Retina (tissue), 1 donor: ENCODE data around the gene ZNF664.

Experiments used
- DNase-seq: peaks from one replicate; pipeline ENCODE4 v3.0.0-alpha.2; 2016

Gene ZNF664

DNA sequence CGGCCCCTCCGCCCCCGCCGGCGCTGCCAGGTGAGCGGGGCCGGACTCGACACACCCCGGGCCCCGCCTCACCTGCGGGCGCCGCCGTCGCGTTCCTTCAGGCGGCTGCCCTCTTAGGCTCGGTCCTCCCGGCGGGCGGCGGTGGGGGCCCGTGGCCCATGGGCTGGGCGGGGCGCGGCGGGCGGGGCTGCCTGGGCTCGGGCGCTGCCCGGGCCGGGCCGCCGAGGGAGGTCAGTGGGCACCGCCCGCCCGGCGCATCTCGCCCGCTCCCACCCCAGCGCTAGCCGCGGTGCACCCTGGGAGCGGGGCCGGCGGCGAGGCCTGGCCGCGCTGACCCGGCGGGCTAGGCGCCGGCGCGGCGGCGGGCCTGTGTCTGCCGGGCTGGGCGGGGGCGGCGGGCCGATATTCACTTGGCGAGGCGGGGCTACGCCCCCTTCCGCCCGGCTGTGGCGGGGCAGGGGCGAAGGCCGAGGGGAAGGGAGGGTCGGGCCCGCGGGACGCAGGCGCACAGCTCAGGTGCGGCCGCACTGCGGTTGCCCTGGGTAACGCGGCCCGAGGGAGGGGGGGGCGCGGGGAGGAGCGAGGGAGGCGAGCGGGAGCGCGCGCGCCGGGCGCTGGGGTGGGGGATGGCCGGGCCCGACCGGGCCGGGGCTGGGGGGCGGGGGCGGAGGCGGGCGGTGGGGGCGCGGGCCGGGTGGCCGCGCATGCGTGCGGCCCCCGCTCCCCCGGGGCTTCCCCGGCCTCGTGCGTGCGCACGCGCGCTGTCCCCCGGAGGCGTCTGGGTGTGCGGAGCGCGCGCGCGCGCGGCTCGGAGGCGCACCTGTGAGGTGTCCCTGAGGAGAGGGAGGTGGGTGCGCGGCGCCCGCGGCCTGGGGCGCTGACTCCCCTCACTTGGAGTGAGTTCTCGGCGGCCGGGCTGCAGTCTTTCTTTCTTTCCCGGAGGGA lies at the start of gene ZNF664, which contains the start of gene CCDC92:
Gene ZNF664, plus strand, starts transcription at position 759 of the 945 bp plus-strand sequence. CDS start 38,930 bp downstream, outside the sequence.
Gene CCDC92, minus strand, starts transcription at position 375 of the 945 bp plus-strand sequence. CDS start 28,526 bp downstream, outside the sequence.
- peak; percentile 84 for DNase-seq

DNA sequence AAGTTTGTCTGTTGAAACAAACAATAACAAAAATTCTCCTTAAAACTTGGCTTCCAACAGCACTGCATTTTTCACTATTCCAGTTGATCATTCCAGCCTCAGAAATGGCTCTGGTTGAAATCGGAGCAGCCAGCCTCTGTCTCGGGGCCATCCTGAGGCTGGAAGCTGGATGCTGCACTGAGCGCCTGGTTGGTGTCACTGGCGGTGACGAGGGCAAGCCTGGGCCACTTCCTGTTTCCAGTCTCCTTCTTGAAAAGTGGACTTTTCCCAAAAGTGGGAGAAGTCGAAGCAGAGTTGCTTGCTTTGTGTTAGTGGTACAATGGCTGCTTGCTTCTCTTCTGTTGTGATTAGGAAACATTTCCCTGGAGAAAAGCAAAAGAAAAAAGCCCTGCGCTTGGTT lies 49.1 kb upstream of the ZNF664 start:
- no peak for DNase-seq

DNA sequence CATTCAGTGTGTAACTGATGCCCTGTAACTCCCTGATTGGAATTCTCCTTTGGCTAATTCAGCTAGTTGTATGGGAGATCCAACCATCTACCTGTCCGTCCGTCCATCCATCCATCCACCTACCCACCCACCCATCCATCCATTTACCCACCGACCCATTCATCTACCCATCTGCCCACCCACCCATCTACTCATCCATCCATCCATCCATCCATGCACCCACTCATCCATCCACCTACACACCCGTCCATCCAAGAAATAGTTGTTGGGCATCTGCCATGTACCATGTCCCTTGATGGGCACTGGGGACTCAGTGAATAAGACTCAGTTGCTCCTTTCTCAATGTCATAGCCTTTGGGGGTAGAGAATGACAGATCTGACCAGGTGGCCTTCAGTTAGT lies 48.5 kb upstream of the ZNF664 start:
- no peak for DNase-seq

DNA sequence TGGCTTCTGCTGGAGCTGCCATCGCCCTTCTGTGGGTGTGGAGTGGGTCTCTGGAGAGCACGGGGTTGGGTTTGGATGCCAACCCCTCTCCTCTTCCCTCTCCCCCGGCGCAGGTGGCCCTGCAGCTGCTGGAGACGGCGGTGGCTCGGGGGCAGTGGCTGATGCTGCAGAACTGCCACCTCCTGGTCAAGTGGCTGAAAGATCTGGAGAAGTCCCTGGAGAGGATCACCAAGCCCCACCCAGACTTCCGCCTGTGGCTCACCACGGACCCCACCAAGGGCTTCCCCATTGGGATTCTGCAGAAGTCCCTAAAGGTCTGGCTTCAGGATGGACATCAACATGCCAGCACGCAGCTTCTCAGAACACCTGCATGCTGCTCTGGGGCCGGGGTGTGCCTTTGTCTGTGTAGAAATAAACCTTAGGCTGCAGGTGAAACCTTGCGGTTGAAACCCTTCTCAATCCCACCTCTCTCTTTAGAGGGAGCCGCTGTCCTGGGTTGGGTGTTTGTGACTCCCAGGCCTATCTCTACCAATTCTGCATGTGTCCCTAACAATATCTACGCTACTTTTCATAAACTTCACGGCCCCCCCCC lies 44.6 kb upstream of the ZNF664 start:
- DNase-seq: no peak

DNA sequence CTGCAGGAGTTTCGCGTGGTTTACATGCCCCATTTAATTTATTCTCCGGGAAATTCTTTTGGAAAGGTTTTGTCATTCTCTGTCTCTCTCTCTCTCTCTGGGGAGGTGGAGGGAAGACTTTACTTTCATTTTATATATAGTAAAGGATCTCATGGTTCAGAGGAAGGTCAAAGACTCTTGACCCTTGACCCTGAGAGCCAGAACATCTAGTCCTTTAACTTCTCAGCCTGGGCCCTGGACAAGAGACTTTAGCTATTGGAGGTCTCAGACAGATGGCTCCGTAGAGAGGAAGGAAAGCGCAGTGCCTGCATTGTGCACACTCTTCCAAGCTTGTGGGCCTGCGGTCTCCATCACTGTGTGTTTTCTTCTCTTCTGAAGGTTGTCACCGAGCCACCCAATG lies 44.1 kb upstream of the ZNF664 start:
- no peak for DNase-seq

DNA sequence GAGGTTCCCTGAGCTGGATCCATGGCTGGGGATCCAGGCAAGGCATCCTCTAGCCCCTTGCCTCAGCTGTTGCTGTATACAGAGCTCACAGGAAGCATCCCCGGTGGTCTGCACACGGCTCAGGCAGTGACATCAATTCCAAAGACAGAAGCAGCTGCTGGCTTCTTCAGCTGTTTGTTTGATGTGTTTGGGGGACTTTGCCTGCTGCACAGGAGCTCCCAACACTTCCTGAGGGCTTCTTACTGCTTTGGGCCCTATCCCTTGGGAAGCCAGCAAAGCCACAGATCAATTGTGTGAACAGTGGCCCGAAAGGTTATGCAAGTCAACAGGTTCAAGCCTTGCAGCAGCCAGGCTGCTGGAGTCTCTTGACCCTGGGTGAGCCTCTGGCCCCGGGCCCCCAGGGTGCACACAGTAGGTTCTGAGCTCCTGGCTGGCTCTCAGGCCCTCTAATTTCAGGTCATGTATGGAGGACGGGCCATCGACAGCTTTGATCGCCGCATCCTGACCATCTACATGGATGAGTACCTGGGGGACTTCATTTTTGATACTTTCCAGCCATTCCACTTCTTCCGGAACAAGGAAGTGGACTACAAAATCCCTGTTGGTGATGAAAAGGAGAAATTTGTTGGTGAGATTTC lies 43.0 kb upstream of the ZNF664 start:
- DNase-seq: no peak

DNA sequence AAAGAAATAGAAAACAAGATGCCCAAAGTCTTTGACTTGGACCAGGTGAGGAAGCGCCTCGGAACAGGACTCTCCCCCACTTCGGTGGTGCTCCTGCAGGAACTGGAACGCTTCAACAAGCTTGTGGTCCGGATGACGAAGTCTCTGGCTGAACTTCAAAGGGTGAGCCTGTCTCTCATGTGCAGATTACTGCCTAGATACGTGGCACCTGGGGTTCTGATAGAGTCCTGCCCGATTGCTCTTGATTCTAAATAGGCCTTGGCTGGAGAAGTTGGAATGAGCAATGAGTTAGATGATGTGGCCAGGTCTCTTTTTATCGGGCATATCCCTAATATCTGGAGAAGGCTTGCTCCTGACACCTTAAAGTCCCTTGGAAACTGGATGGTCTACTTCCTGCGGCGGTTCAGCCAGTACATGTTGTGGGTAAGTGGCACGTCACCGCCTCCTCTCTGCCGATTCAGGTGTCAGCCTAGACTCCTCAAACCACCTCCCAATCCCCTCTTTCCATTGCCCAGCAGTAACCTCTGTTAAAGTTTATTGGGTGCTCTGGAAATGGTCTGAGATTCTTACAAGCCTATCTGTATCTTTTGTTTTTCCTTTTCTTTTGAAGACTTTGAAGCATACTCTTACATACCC lies 41.2 kb upstream of the ZNF664 start:
- no peak for DNase-seq

DNA sequence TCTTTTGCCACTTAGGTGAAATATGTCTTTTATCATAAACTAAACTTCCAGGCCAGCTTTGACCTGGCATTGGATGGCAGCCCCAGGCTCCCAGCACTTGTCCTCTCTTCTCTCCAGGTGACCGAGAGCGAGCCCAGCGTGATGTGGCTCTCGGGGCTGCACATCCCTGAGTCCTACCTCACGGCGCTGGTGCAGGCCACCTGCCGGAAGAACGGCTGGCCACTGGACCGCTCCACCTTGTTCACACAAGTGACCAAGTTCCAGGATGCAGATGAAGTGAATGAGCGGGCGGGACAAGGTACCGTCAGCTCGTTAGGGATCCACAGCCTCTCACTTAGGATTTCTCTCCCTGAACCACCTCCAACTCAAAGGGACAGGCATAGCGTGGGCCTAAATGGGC lies 39.8 kb upstream of the ZNF664 start:
- DNase-seq: no peak

DNA sequence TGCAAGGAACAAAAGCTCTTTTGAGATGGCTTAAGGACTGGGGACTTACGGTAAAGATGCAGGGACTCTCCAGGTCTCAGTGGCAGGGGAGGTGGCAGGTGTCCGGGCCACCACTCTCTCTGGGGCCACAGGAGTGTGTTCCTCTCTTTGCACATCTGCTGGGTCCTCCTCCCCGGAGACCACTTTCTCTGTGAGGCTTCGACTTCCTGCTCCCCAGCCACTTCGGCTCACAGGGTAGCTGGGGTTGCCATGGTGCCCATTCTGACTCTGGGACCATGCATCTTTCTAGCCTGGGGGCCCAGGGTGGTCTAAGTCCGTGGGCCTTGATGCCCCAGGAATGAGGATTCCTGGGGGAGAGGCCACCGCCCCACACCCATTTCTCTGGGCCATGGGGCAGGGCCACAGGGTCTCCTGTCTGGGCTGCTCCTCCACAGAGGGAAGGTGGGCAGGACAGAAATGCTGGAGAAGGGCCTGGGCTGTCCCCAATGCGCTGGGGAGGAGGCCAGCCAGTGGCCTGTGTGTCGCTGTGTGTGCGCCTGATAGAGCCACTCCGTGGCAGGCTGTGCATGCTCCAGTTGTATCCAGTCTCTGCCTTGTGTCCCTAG lies 38.9 kb upstream of the ZNF664 start:
- DNase-seq: no peak

DNA sequence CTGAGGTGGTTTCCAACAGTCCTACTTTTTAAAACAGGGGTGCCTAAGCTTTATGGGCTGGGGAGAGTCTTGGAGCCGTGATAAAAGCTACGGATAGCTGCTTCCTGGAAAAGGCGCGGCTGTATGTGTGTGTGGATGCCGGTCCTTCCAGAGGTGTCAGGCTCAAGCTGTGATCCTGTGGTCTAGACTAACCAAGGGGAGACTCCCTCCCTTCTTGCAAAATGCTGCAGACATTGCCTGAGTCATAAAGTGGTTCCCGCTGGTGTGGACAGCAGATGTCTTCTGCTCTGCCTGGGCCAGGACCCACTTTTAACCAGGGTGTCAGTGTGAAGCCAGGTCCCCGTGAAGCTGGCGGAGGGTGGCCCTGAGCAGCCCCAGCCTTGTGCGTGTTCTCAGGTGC lies 38.2 kb upstream of the ZNF664 start:
- DNase-seq: no peak

DNA sequence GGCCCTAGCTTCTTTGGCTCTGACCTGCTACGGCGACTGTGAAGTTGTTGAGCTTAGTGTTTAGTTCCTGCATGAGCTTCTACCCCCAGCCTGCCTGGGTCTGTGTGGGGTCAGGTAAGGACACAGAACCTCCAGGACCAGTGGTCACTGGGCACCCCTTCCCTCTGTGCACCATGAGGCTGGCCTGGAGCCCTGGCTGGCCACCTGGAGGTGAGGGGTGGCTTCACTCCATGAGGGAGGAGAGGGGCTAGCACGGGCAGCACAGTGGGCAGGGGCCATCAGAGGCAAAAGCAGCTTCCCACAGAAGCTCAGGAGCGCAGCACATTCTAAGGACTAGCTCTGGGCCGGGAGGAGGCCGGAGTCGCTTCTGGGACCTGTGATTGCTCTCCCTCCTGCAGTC lies 37.1 kb upstream of the ZNF664 start:
- DNase-seq: no peak

DNA sequence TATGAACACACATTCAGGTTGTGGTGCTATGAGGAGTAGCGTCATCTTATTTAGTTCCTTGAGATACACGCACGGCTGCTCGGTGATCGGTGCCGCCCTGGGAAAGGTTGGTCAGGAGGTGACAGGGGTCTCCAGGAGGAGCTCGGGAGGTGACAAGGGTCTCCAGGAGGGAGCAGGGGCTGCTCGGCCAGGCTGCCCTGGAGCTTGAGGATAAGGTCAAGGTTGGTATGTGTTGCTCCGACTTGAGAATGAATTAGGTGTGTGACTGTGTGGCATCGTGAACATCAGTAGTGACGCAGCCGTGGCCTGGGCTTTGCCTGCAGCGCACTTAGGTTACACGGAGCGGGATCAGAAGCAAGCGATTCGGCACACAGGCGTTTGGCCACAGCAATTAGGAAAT lies 36.5 kb upstream of the ZNF664 start:
- no peak for DNase-seq

DNA sequence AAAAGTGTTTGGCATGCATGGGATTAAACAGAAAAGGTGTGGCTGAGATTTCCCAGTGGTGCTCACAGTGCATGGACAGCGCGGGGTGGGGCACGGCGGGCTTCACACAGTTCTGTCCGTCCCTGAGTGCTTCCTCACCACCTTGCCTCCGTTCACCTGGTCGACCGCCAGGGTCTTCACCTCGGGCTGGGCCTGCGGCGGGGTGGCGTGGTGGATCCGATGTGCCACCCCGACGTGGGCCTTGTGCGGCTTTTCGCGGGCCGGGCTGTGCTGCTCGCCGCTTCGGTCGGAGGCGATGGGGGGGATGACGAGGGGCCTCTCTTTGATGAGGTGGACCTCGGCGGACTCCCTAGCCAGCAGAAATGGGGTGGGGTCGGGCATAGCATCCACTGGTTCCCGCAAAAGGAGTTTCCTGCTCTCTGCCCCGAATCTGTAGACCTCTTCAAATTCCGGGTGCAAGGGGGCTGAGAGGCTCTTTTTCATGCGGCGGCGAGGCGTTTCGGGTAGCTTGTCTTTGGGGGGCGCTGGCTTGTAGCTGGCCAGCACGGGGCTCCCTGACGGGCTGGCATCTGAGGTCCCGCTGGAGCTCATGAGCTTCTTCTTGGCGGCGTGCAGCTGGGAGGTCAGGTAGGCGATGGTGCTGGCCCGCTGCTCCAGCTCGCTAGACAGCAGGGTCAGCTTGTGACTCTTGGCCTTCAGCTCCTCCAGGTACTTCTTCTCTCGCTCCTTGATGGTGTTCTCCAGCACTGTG lies 35.9 kb upstream of the ZNF664 start:
- DNase-seq: no peak

DNA sequence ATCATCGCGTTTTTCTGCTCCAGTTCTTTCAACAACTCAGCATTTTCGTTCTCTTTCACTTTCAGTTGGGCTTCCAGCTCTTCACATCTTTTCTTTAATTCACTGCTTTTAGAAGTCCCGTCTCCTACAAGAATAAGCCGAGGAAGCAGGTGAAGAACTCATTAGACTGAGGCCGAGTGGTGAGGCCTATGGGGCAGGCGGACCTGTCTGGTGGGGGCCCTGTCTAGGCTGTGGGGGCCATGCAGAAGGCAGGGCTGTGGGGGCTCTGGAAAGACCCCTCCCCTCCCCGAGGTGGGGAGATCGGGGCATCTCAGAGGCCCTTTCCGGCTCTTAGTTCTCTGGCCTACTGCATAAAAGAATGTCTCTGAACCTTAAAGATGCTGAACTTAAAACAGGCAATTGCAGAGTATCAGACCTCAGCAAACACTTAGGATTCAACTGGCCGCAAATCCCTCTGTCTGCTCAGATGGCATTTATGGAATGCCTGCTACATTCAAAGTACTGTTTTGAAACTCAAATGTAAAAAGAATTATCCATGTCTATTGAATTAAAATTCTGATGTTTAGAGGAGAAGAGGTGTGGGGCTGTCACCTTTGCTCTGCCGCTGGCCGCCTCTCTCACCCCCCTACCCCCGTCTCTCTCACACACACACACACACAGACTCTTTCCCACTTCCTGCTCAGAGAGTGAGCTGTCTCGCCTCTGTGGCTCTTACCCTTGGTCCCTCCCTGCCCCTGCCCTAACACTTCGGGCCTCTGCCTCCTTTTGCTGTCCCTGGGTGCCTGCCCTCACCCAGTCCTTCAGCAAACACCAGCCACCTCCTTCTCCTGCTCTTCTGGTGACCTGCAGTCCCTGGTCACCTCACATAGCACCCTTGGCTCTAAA lies 35.1 kb upstream of the ZNF664 start:
- DNase-seq: no peak

DNA sequence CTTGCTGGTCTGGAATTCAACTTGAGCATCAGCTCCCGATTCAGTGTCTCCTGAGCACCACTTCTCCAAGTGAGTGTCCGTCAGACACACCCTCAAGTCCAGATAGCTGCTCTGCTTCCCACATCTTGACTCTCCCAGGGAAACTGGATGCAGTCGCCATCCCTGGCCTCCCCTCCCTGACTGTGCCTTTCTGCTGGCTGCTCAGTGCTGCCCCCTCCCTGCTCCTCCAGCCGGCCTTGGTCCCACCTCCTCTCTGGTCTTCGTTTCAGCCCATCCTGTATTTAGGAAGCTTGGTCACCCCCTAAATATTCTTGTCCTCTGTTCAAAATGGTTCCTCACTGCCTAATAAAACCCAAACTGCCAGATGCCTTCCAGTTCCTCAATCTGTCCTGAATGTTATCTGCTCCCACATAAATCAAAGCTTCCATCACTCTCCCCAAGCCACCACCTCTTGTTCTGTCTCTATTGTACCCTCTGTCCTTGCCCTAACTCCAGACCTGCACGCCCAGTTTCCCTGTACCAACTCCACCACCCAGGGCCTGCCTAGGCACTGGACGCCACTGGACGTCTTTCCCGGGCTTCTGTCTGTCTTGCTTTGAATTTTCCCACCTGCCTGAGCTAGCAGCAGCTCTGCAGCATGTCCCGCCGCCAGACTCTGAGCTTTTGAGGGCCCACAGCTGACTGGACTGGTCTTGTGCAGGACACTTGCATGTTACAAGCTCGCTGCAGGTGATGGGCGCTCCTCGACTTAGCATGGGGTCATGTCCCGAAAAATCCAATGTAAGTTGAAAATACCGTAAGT lies 34.1 kb upstream of the ZNF664 start:
- DNase-seq: no peak

DNA sequence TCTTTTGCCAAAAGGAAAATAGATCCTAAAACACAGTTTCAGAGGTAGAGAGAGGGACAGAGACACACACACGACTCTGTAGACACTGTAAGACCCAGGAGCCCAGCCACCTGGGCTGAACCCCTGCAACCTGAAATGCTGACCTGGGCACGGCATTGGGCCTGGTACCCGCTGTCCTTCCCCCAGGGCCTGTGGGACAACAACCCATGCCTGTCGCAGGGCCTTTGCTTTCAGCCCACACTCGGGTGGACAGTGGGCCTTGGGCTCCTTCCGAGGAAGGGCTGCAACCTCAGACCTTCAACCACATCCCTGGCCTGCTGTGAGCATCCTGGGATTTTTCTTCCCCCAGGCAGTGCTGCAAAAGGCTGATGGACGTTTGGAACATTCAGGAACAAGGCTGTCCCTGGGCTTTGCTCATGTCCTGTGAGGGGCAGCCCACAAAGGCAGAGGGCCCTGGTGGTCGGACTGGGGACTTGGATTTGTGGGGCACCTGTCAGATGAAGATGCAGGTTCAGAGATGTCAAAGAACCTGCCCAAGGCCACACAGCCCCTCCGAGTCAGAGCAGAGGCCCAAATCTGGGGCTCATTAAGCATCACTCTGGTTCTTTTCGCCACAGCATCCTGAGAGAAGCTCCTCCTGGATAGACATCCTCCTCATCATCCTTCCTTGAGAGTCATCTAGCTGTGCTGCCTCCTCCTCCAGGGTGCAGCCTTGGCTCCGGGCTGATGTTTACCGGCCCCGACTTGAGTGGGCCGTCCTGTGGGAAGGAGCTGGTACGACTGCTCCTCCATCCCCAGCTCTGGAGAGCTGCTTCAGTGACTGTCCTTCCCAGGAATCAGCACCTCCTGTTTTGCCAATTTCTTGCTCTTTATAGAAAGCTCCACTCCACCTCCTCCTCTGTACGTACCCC lies 33.0 kb upstream of the ZNF664 start:
- DNase-seq: no peak

DNA sequence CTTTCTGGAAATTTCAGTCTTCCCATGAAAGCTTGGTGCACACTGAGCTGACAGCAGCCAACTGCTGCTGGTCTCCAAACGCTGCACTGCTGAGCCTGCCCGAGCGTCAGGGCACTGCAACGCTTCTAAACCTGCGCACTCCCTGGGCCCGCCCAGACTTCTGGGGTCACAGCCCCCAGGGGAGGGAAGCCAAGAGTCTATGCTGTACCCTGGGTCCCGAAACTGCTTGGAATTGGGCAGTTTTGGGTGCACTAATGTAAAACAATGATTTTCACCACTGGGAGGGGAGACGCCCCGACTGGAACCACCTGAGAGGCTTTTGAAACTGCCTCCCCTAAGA lies 32.4 kb upstream of the ZNF664 start:
- DNase-seq: no peak

DNA sequence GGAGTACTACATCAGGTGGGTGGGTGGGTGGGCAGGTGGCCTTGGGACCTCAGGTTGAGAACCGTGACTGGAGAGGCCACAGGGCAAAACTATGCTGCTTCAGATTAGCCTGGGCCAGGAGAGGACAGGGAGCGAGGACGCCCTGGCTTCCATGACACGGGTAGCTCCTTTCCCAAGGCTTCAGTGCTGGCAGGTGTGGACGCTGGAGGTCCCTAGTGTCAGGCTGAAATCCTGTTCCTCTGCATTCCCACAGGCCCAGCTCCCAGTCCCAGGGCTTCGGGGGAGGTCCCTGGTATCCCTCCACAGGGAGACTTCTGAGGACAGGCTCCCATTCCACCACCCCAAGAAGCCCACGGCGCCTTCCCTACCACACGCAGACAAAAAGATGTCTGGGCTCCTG lies 32.0 kb upstream of the ZNF664 start:
- no peak for DNase-seq

DNA sequence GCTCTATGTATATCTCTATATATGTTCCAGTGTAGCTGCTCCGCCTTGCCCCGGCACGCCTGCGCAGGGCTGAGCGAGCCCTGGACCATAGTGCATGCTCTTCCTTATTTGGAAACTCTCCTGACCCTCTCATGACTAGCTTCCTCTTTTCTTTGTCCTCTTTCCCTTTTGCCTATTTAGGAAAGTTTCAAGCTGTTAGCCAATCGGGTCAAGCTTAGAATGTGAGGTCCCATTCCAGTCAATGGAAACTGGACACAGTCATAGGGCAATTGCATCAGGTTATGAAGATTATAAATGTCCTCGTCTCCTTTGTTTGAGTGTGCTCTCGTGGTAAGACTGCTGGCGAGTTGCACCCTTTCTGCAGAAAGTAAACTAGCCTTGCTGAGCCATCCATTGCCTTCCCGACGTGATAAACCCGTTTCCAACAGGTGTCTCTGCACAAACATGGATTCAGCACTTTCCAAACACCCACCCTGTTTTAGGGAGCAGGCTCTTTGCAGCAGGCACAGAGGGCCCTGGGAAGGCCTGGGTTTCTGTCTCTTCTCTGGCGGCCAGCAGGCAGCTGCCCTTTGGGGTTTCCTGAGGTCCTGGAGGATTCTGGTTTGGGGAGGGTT lies 31.3 kb upstream of the ZNF664 start:
- no peak for DNase-seq
